Lung (tissue), 12 donors: Measurements from ENCODE around the gene DDX3X. TPM values are rescaled to one million over a fixed set of nuclear protein-coding genes. Genes with fewer than 3 reads are reported as not detected.
"Not testable (repeated sequence)": the region's sequence is repeated elsewhere in the genome, so short reads cannot be mapped to it uniquely, and the experiment has no call there.

Source experiments
- ATAC-seq: fragments of 200-7000 bp; cut with Tn5 transposase; one replicate; pipeline ENCODE4 v1.9.1; 2020; ENCODE audit warnings: moderate number of reproducible peaks; ENCODE audit not compliant: insufficient read depth, low FRiP score
- DNase-seq, 3 donors: peaks; one replicate each; pipeline ENCODE4 v3.0.0-alpha.2; 2013 to 2017
- H3K27ac ChIP-seq, 2 donors: one replicate each; pipeline ENCODE4 v1.5.1; 2013; ENCODE audit warnings: mild to moderate bottlenecking in 2 of 2, moderate library complexity in 2 of 2, control low read depth in 1 of 2, inconsistent platforms in 1 of 2, low read depth in 1 of 2, low read length in 1 of 2
- H3K27me3 ChIP-seq, 3 donors: one replicate each; pipeline ENCODE4 v1.5.1; 2013; ENCODE audit warnings: low read length in 2 of 3; ENCODE audit not compliant: control insufficient read depth in 3 of 3, insufficient read depth in 3 of 3
- H3K36me3 ChIP-seq, 4 donors: one replicate each; pipeline ENCODE4 v1.5.1; 2013; ENCODE audit warnings: low read length in 4 of 4, mild to moderate bottlenecking in 1 of 4, moderate library complexity in 1 of 4; ENCODE audit not compliant: control insufficient read depth in 4 of 4, insufficient read depth in 4 of 4
- H3K4me1 ChIP-seq, 5 donors: one replicate each; pipeline ENCODE4 v1.5.1; 2013; ENCODE audit warnings: low read length in 5 of 5, mild to moderate bottlenecking in 2 of 5, moderate library complexity in 1 of 5; ENCODE audit not compliant: control insufficient read depth in 5 of 5, insufficient read depth in 5 of 5
- H3K4me3 ChIP-seq: one replicate; pipeline ENCODE4 v1.5.1; 2013; ENCODE audit warnings: mild to moderate bottlenecking, control low read depth, moderate library complexity
- H3K9ac ChIP-seq, 2 donors: one replicate each; pipeline ENCODE4 v1.5.1; 2013; ENCODE audit warnings: low read length in 2 of 2, control low read depth in 1 of 2; ENCODE audit not compliant: insufficient read depth in 1 of 2
- H3K9me3 ChIP-seq, 4 donors: one replicate each; pipeline ENCODE4 v1.5.1; 2013; ENCODE audit warnings: low read length in 3 of 4, mild to moderate bottlenecking in 1 of 4, moderate library complexity in 1 of 4; ENCODE audit not compliant: control insufficient read depth in 4 of 4, insufficient read depth in 3 of 4
- WGBS, 2 donors: extraction: QIAGEN DNeasy Blood & Tissue Kit; methylation state at CpG; one replicate each; pipeline ENCODE4 v1.1.7; 2013; 5-methylcytosine and 5-hydroxymethylcytosine counted together
- polyA plus RNA-seq, 2 donors: library from polyadenylated mRNA; stranded (reverse); fragments of 200-250 nt; gene quantifications; one replicate each; pipeline ENCODE4 v1.2.1, GENCODE V29; 2013
- total RNA-seq, 2 donors: library from RNA; depleted of rRNA in 1 of 2; stranded (reverse); fragments of >200 nt in 1 of 2; gene quantifications; one replicate each; pipeline ENCODE4 v1.2.1, GENCODE V29; 2014 to 2021
- TF ChIP-seq, protein P1 (sequence below): IDR thresholded peaks from 2 replicates; pipeline ENCODE4 v1.5.1; 2012; ENCODE audit warnings: mild to moderate bottlenecking; ENCODE audit errors: control extremely low read depth, extremely low read depth
- donor health status: control.
- donor health status: control.
- donor health status: Bipolar disorder and iron deficiency.
- donor health status: healthy.
- donor health status: DM: yes; HTN: yes; CAD: no.

The DDX3X gene
- total and polyA plus RNA-seq, 4 donors, result 72.2 to 385 (median 176) TPM

DNA sequence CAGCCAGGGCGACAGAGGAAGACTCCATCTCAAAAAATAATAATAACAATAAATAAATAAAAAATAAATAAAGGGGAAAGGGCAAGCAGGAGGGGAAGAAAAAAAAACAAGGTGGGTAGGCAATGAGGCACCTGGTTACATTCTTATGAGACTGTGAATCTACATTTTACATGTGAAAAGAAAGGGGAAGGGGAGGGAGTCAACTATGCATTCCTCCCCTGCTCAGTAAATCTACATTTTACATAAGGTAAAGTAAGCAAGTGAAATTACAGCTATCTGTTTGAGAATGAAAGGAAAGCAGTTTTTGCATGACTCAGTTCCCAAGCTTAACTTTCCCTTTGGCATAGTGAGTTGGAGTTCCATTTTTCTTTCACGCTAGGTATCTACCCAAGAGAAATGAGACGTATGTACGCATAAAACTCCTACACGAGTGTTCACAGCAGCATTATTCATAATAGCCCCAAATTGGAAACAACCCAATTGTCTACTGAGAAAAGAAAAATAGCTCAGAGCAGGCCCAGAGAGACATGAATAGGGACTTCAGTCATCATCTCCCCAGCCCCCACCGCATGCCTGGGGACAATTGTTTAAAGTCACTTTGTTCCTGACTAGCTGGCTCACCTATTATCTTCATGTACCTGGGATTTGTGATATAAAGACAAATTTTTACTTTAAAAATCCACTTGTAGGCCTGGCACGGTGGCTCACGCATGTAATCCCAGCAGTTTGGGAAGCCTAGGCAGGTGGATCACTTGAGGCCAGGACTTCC, 52.4 kb downstream of the DDX3X start:
- DNase-seq, result no peak
- ATAC-seq, result no peak
- H3K9ac ChIP-seq, result no peak overlapping the region
- TF ChIP-seq, protein P1, sequence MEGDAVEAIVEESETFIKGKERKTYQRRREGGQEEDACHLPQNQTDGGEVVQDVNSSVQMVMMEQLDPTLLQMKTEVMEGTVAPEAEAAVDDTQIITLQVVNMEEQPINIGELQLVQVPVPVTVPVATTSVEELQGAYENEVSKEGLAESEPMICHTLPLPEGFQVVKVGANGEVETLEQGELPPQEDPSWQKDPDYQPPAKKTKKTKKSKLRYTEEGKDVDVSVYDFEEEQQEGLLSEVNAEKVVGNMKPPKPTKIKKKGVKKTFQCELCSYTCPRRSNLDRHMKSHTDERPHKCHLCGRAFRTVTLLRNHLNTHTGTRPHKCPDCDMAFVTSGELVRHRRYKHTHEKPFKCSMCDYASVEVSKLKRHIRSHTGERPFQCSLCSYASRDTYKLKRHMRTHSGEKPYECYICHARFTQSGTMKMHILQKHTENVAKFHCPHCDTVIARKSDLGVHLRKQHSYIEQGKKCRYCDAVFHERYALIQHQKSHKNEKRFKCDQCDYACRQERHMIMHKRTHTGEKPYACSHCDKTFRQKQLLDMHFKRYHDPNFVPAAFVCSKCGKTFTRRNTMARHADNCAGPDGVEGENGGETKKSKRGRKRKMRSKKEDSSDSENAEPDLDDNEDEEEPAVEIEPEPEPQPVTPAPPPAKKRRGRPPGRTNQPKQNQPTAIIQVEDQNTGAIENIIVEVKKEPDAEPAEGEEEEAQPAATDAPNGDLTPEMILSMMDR, result no peak
- no peak overlapping the region for H3K27ac ChIP-seq
- H3K27me3 ChIP-seq, result peaks cover 0 to 6% (median 0%) of the 10 kb centered on the region in 3 donors
- peaks cover 0 to 4% (median 0%) of the 10 kb centered on the region in 4 donors for H3K9me3 ChIP-seq
- H3K4me1 ChIP-seq, result peaks cover 0 to 2% (median 0%) of the 10 kb centered on the region in 5 donors
- no peak overlapping the region for H3K4me3 ChIP-seq
- H3K36me3 ChIP-seq, result no peaks in the 10 kb centered on the region
- 92 to 97% methylated on average over 8 of the region's 8 CpGs for WGBS, 2 donors

DNA sequence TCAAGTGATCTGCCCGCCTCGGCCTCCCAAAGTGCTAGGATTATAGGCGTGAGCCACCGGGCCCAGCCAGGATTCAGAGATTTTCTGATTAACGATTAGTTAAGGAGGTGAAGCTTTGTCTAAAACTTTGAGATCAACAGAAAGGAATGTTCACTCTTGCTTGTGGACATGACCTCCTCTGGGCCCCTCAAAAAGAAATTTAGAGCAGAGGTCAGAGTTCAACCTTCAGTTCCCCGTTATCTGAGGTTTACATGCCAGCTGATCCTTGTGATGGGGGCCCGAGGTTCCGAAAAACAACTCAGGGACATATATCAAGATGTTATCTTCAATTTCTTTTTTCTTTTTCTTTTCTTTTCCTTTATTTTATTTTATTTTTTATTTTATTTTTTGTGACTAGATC, 54.6 kb downstream of the DDX3X start:
- peaks cover 0 to under 1% (median 0%) of the 10 kb centered on the region in 5 donors for H3K4me1 ChIP-seq
- no peak for ATAC-seq
- DNase-seq, result no peak
- WGBS, 2 donors, result 80 to 91% methylated on average over 7 to 8 of the region's 8 CpGs
- TF ChIP-seq, protein P1, result no peak
- no peak overlapping the region for H3K27ac ChIP-seq
- H3K9me3 ChIP-seq, result peaks cover 0 to 4% (median 0%) of the 10 kb centered on the region in 4 donors
- no peak overlapping the region for H3K9ac ChIP-seq
- peaks cover 0 to 14% (median 0%) of the 10 kb centered on the region in 3 donors for H3K27me3 ChIP-seq
- no peak overlapping the region for H3K4me3 ChIP-seq
- no peaks in the 10 kb centered on the region for H3K36me3 ChIP-seq

DNA sequence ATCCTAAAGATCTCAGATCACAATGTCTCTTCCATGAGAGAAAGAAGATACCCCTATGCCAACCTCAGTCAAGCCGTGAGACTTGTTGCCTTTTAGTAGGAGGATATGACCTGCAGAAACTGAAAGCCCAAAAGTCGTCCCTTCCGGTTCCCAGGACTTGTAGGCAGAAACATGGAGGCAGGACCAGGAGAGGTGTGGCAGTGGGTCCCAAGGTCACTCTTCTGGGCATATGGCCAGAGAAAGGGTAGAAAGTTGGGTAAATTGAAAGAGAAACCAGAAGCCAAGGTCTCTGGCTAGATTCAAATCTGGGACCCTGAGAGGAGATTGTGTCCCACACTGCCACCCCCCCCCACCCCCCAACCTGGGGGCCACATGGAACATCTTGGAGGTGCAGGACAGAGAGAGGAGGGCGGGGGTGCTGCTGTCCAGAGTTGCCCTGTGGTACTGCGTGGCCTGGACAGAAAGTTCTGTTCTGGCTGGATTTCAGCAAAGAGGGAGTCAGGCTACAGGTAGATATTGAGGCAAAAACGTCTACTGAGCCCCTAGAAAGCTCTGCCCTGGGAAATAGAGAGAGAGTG, 55.4 kb downstream of the DDX3X start:
- DNase-seq (no peak), ATAC-seq (no peak)
- TF ChIP-seq, protein P1, result no peak
- Histone ChIP-seq H3K9me3 (peaks cover 0 to 3% (median 0%) of the 10 kb centered on the region in 4 donors), H3K4me1 (no peaks in the 10 kb centered on the region), H3K27ac (no peak overlapping the region), H3K27me3 (peaks cover 0 to 14% (median 0%) of the 10 kb centered on the region in 3 donors), H3K36me3 (no peaks in the 10 kb centered on the region), H3K4me3 (no peak overlapping the region), H3K9ac (no peak overlapping the region)
- 68 to 92% methylated on average over 6 of the region's 6 CpGs for WGBS, 2 donors

DNA sequence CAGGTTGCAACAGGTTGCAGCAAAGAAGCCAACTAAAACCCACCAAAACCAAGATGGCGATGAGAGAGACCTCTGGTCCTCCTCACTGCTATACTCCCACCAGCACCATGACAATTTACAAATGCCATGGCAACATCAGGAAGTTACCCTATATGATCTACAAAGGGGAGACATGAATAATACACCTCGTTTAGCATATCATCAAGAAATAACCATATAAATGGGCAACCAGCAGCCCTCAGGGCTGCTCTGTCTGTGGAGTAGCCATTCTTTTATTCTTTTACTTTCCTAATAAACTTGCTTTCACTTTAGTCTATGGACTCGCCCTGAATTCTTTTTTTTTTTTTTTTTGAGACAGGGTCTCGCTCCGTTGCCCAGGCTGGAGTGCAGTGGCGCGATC, 56.6 kb downstream of the DDX3X start:
- not testable (repeated sequence) for H3K36me3 ChIP-seq, H3K9me3 ChIP-seq, ATAC-seq, H3K4me1 ChIP-seq, H3K9ac ChIP-seq, H3K27ac ChIP-seq, DNase-seq, H3K4me3 ChIP-seq
- WGBS, 2 donors, result 82 to 93% methylated on average over 7 of the region's 7 CpGs
- peaks cover 0 to 14% (median 0%) of the 10 kb centered on the region in 3 donors for H3K27me3 ChIP-seq
